ENCODE results near the gene ATG10.
"Not testable (repeated sequence)": the region's sequence is repeated elsewhere in the genome, so short reads cannot be mapped to it uniquely, and the experiment has no call there.

Gene ATG10

GRCh38 chr5:81995407-81995806 lies 23.6 kb downstream of the ATG10 start:
- peaks cover 34% of the 10 kb centered on the region for H3K36me3 Mint-ChIP-seq (ENCODE audit: low read depth)
- peaks cover 32% of the 10 kb centered on the region for H3K9me3 Mint-ChIP-seq
- no peak overlapping the region for H3K27ac Mint-ChIP-seq
- no peak overlapping the region for H3K4me3 Mint-ChIP-seq
- H3K4me1 Mint-ChIP-seq (ENCODE audit: low read depth): peaks cover 5% of the 10 kb centered on the region
- H3K27me3 Mint-ChIP-seq: no peaks in the 10 kb centered on the region
- intact Hi-C loops (cut with micrococcal nuclease): no loop called here

- Mint-ChIP-seq H3K27ac (no peak overlapping the region), H3K36me3 (ENCODE audit: low read depth) (peaks cover 4% of the 10 kb centered on the region), H3K9me3 (peaks cover 5% of the 10 kb centered on the region), H3K4me3 (no peak overlapping the region), H3K4me1 (ENCODE audit: low read depth) (no peaks in the 10 kb centered on the region), H3K27me3 (no peaks in the 10 kb centered on the region)
- intact Hi-C loops (cut with micrococcal nuclease): no loop called here
These were observed 32.7 kb downstream of the ATG10 start for GRCh38 chr5:82004511-82004910.

- intact Hi-C loops (cut with micrococcal nuclease); H3K4me3 Mint-ChIP-seq; H3K27ac Mint-ChIP-seq; H3K4me1 Mint-ChIP-seq (ENCODE audit: low read depth); H3K27me3 Mint-ChIP-seq; H3K9me3 Mint-ChIP-seq: not testable (repeated sequence)
- H3K36me3 Mint-ChIP-seq (ENCODE audit: low read depth): peaks cover 14% of the 10 kb centered on the region
These were observed 38.0 kb downstream of the ATG10 start for GRCh38 chr5:82009869-82010268.

GRCh38 chr5:82010696-82011095 lies 38.9 kb downstream of the ATG10 start:
- peaks cover 15% of the 10 kb centered on the region for H3K36me3 Mint-ChIP-seq (ENCODE audit: low read depth)
- no peak overlapping the region for H3K27ac Mint-ChIP-seq
- peaks cover 6% of the 10 kb centered on the region for H3K9me3 Mint-ChIP-seq

GRCh38 chr5:82011761-82012160 lies 39.9 kb downstream of the ATG10 start:
- no peak overlapping the region for H3K4me3 Mint-ChIP-seq
- peaks cover 14% of the 10 kb centered on the region for H3K9me3 Mint-ChIP-seq
- peaks cover 21% of the 10 kb centered on the region for H3K36me3 Mint-ChIP-seq (ENCODE audit: low read depth)
- no peaks in the 10 kb centered on the region for H3K4me1 Mint-ChIP-seq (ENCODE audit: low read depth)
- H3K27ac Mint-ChIP-seq: no peak overlapping the region
- intact Hi-C loops (cut with micrococcal nuclease): no loop called here
- H3K27me3 Mint-ChIP-seq: no peaks in the 10 kb centered on the region

More at GRCh38 chr5:82010696-82011095, 38.9 kb downstream of the ATG10 start:
- Mint-ChIP-seq H3K4me1 (ENCODE audit: low read depth) (no peaks in the 10 kb centered on the region), H3K4me3 (no peak overlapping the region), H3K27me3 (no peaks in the 10 kb centered on the region)
- intact Hi-C loops (cut with micrococcal nuclease): no loop called here

- H3K27me3 Mint-ChIP-seq; H3K4me3 Mint-ChIP-seq; H3K27ac Mint-ChIP-seq; intact Hi-C loops (cut with micrococcal nuclease): not testable (repeated sequence)
- Mint-ChIP-seq H3K9me3 (peaks cover 14% of the 10 kb centered on the region), H3K36me3 (ENCODE audit: low read depth) (peaks cover 18% of the 10 kb centered on the region), H3K4me1 (ENCODE audit: low read depth) (peaks cover 14% of the 10 kb centered on the region)
These were observed 42.8 kb downstream of the ATG10 start for GRCh38 chr5:82014644-82015043.

- Mint-ChIP-seq H3K27ac (peak overlapping the region; percentile 7), H3K9me3 (peaks cover 14% of the 10 kb centered on the region), H3K27me3 (no peaks in the 10 kb centered on the region), H3K4me1 (ENCODE audit: low read depth) (peaks cover 19% of the 10 kb centered on the region), H3K36me3 (ENCODE audit: low read depth) (peaks cover 7% of the 10 kb centered on the region), H3K4me3 (no peak overlapping the region)
- intact Hi-C loops (cut with micrococcal nuclease): no loop called here
These were observed 46.6 kb downstream of the ATG10 start for GRCh38 chr5:82018462-82018861.

GRCh38 chr5:82019342-82020138 lies 47.7 kb downstream of the ATG10 start:
- H3K27ac Mint-ChIP-seq: no peak overlapping the region
- H3K4me3 Mint-ChIP-seq: no peak overlapping the region
- H3K27me3 Mint-ChIP-seq: no peaks in the 10 kb centered on the region
- H3K4me1 Mint-ChIP-seq (ENCODE audit: low read depth): peaks cover 19% of the 10 kb centered on the region
- intact Hi-C loops (cut with micrococcal nuclease): no loop called here
- peaks cover 7% of the 10 kb centered on the region for H3K36me3 Mint-ChIP-seq (ENCODE audit: low read depth)
- peaks cover 14% of the 10 kb centered on the region for H3K9me3 Mint-ChIP-seq

GRCh38 chr5:82022499-82022898 lies 50.7 kb downstream of the ATG10 start:
- Mint-ChIP-seq H3K4me1 (ENCODE audit: low read depth) (peaks cover 19% of the 10 kb centered on the region), H3K27ac (no peak overlapping the region), H3K9me3 (no peaks in the 10 kb centered on the region), H3K4me3 (no peak overlapping the region), H3K36me3 (ENCODE audit: low read depth) (no peaks in the 10 kb centered on the region), H3K27me3 (no peaks in the 10 kb centered on the region)
- intact Hi-C loops (cut with micrococcal nuclease): no loop called here

GRCh38 chr5:82023644-82024043 lies 51.8 kb downstream of the ATG10 start:
- Mint-ChIP-seq H3K9me3 (no peaks in the 10 kb centered on the region), H3K27me3 (no peaks in the 10 kb centered on the region), H3K4me3 (no peak overlapping the region), H3K36me3 (ENCODE audit: low read depth) (no peaks in the 10 kb centered on the region), H3K27ac (no peak overlapping the region), H3K4me1 (ENCODE audit: low read depth) (peaks cover 10% of the 10 kb centered on the region)
- intact Hi-C loops (cut with micrococcal nuclease): no loop called here

- no peaks in the 10 kb centered on the region for H3K4me1 Mint-ChIP-seq (ENCODE audit: low read depth)
- intact Hi-C loops (cut with micrococcal nuclease): no loop called here
- no peaks in the 10 kb centered on the region for H3K36me3 Mint-ChIP-seq (ENCODE audit: low read depth)
- no peaks in the 10 kb centered on the region for H3K9me3 Mint-ChIP-seq
- H3K4me3 Mint-ChIP-seq: no peak overlapping the region
- H3K27ac Mint-ChIP-seq: no peak overlapping the region
- no peaks in the 10 kb centered on the region for H3K27me3 Mint-ChIP-seq
These were observed 59.6 kb downstream of the ATG10 start for GRCh38 chr5:82031220-82032119.

GRCh38 chr5:82042894-82043293 lies 71.1 kb downstream of the ATG10 start:
- H3K4me3 Mint-ChIP-seq; H3K27me3 Mint-ChIP-seq; H3K27ac Mint-ChIP-seq; intact Hi-C loops (cut with micrococcal nuclease): not testable (repeated sequence)
- peaks cover 26% of the 10 kb centered on the region for H3K9me3 Mint-ChIP-seq
- H3K36me3 Mint-ChIP-seq (ENCODE audit: low read depth): peaks cover 11% of the 10 kb centered on the region
- H3K4me1 Mint-ChIP-seq (ENCODE audit: low read depth): peaks cover 12% of the 10 kb centered on the region

- H3K9me3 Mint-ChIP-seq: peaks cover 17% of the 10 kb centered on the region
- H3K27me3 Mint-ChIP-seq: no peaks in the 10 kb centered on the region
- no peak overlapping the region for H3K4me3 Mint-ChIP-seq
- peaks cover 11% of the 10 kb centered on the region for H3K36me3 Mint-ChIP-seq (ENCODE audit: low read depth)
- H3K27ac Mint-ChIP-seq: peak overlapping the region; percentile 58
- peaks cover 12% of the 10 kb centered on the region for H3K4me1 Mint-ChIP-seq (ENCODE audit: low read depth)
- intact Hi-C loops (cut with micrococcal nuclease): no loop called here
These were observed 72.2 kb downstream of the ATG10 start for GRCh38 chr5:82044010-82044409.

GRCh38 chr5:82045554-82046275 lies 73.9 kb downstream of the ATG10 start:
- intact Hi-C loops (cut with micrococcal nuclease): no loop called here
- Mint-ChIP-seq H3K4me1 (ENCODE audit: low read depth) (peaks cover 12% of the 10 kb centered on the region), H3K27me3 (no peaks in the 10 kb centered on the region), H3K9me3 (peaks cover 17% of the 10 kb centered on the region), H3K27ac (no peak overlapping the region), H3K36me3 (ENCODE audit: low read depth) (peaks cover 11% of the 10 kb centered on the region), H3K4me3 (no peak overlapping the region)
